ENCODE results near the gene DZIP1. TPM values are rescaled to one million over a fixed set of nuclear protein-coding genes. Genes with fewer than 3 reads are reported as not detected.

Gene DZIP1
- total RNA-seq, 1 experiment from 2014 or later = 0.17 TPM

DNA sequence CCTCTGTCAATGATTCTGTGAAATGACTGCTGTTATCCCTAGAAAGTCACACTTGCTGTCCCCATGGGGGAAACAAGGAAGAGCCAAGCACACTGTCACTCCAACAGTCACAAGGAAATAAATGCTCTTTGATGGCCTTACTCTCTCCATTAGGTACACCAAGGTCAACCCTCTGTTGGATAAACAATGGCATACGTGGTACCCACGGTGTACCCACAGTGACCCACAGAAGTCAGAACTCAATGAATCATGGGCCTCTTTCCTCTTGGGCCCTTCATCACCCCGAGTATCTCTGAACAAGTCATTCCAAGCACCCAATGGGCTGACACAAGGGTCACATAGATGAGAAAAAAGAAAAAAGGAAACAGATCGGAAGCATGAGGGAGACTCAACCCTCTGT, 15.4 kb downstream of the DZIP1 start:
- ChIA-PET RAD21 (ENCODE audit: low non-redundant PET in 1 of 2, low total read pairs in 2 of 2, uncharacterized antibody in 2 of 2, unreplicated experiment in 2 of 2) (interaction anchor here in 1 of 2 experiments (0.7 kb wide), 1 partner anchor 32 kb away, joined by 3 read pairs; no protein-coding TSS in a partner anchor), CTCF (no interaction called here), POLR2A (no interaction called here)
- H2AFZ ChIP-seq (ENCODE audit: low read depth, low read length, poor library complexity, severe bottlenecking) = no peak overlapping the region
- H3K36me3 ChIP-seq (ENCODE audit: control insufficient read depth in 1 of 2, insufficient read depth in 2 of 2, low read length in 2 of 2) = no peaks in the 10 kb centered on the region
- BruUV-seq (replicated peaks) = no TSS peak
- no peaks in the 10 kb centered on the region for H3K4me1 ChIP-seq (ENCODE audit: control insufficient read depth in 1 of 2, insufficient read depth in 2 of 2, low read length in 2 of 2)
- H3K4me3 ChIP-seq (replicated peaks in 1 of 2; ENCODE audit: low read depth in 1 of 2, low read length in 2 of 2) = no peak overlapping the region
- DNase-seq (ENCODE audit: low read depth, low spot score) = no peak
- no peaks in the 10 kb centered on the region for H3K9me2 ChIP-seq (ENCODE audit: insufficient read depth)
- H4K20me1 ChIP-seq (ENCODE audit: insufficient read depth) = no peaks in the 10 kb centered on the region
- H3K79me2 ChIP-seq (ENCODE audit: insufficient read depth, low read length) = no peaks in the 10 kb centered on the region
- TF ChIP-seq CBX3 (IDR thresholded peaks at IDR 0.05; ENCODE audit: low read depth) (no peak), JUND (IDR thresholded peaks at IDR 0.05) (no peak), YY1 (IDR thresholded peaks at IDR 0.05; ENCODE audit: extremely low read depth, insufficient replicate concordance, low read depth, low read length) (no peak), POLR2AphosphoS5 (IDR thresholded peaks at IDR 0.05; ENCODE audit: low read depth, low read length) (no peak), EGR1 (IDR thresholded peaks at IDR 0.05; ENCODE audit: low read depth) (no peak), RAD21 (IDR thresholded peaks at IDR 0.05; ENCODE audit: low read depth) (no peak), ZNF274 (IDR thresholded peaks at IDR 0.05; ENCODE audit: low read depth, low read length) (no peak), ZFX (IDR thresholded peaks at IDR 0.05) (no peak), POLR2A (IDR thresholded peaks at IDR 0.05; ENCODE audit: borderline replicate concordance, extremely low read depth, insufficient read depth, insufficient read length) (no peak), FOSL1 (IDR thresholded peaks at IDR 0.05; ENCODE audit: low read depth) (no peak), EZH2 (IDR thresholded peaks at IDR 0.05) (no peak), ELF1 (IDR thresholded peaks at IDR 0.05; ENCODE audit: borderline replicate concordance, low read depth) (no peak), SP1 (IDR thresholded peaks at IDR 0.05; ENCODE audit: low read depth) (no peak), SRF (IDR thresholded peaks at IDR 0.05; ENCODE audit: low read depth) (no peak), CEBPB (IDR thresholded peaks at IDR 0.05; ENCODE audit: low read depth) (no peak)
- TF ChIP-seq, protein P1, sequence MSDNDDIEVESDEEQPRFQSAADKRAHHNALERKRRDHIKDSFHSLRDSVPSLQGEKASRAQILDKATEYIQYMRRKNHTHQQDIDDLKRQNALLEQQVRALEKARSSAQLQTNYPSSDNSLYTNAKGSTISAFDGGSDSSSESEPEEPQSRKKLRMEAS (IDR thresholded peaks at IDR 0.05) = no peak
- TF ChIP-seq, protein P2, sequence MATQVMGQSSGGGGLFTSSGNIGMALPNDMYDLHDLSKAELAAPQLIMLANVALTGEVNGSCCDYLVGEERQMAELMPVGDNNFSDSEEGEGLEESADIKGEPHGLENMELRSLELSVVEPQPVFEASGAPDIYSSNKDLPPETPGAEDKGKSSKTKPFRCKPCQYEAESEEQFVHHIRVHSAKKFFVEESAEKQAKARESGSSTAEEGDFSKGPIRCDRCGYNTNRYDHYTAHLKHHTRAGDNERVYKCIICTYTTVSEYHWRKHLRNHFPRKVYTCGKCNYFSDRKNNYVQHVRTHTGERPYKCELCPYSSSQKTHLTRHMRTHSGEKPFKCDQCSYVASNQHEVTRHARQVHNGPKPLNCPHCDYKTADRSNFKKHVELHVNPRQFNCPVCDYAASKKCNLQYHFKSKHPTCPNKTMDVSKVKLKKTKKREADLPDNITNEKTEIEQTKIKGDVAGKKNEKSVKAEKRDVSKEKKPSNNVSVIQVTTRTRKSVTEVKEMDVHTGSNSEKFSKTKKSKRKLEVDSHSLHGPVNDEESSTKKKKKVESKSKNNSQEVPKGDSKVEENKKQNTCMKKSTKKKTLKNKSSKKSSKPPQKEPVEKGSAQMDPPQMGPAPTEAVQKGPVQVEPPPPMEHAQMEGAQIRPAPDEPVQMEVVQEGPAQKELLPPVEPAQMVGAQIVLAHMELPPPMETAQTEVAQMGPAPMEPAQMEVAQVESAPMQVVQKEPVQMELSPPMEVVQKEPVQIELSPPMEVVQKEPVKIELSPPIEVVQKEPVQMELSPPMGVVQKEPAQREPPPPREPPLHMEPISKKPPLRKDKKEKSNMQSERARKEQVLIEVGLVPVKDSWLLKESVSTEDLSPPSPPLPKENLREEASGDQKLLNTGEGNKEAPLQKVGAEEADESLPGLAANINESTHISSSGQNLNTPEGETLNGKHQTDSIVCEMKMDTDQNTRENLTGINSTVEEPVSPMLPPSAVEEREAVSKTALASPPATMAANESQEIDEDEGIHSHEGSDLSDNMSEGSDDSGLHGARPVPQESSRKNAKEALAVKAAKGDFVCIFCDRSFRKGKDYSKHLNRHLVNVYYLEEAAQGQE (IDR thresholded peaks at IDR 0.05; ENCODE audit: low read depth) = no peak
- TF ChIP-seq, protein P3, sequence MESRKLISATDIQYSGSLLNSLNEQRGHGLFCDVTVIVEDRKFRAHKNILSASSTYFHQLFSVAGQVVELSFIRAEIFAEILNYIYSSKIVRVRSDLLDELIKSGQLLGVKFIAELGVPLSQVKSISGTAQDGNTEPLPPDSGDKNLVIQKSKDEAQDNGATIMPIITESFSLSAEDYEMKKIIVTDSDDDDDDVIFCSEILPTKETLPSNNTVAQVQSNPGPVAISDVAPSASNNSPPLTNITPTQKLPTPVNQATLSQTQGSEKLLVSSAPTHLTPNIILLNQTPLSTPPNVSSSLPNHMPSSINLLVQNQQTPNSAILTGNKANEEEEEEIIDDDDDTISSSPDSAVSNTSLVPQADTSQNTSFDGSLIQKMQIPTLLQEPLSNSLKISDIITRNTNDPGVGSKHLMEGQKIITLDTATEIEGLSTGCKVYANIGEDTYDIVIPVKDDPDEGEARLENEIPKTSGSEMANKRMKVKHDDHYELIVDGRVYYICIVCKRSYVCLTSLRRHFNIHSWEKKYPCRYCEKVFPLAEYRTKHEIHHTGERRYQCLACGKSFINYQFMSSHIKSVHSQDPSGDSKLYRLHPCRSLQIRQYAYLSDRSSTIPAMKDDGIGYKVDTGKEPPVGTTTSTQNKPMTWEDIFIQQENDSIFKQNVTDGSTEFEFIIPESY (IDR thresholded peaks at IDR 0.05; ENCODE audit: extremely low read depth, insufficient replicate concordance, low read length) = no peak
- TF ChIP-seq, protein P4, sequence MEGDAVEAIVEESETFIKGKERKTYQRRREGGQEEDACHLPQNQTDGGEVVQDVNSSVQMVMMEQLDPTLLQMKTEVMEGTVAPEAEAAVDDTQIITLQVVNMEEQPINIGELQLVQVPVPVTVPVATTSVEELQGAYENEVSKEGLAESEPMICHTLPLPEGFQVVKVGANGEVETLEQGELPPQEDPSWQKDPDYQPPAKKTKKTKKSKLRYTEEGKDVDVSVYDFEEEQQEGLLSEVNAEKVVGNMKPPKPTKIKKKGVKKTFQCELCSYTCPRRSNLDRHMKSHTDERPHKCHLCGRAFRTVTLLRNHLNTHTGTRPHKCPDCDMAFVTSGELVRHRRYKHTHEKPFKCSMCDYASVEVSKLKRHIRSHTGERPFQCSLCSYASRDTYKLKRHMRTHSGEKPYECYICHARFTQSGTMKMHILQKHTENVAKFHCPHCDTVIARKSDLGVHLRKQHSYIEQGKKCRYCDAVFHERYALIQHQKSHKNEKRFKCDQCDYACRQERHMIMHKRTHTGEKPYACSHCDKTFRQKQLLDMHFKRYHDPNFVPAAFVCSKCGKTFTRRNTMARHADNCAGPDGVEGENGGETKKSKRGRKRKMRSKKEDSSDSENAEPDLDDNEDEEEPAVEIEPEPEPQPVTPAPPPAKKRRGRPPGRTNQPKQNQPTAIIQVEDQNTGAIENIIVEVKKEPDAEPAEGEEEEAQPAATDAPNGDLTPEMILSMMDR (IDR thresholded peaks at IDR 0.05 in 2 of 3, conservative IDR thresholded peaks at IDR 0.05 in 1 of 3; ENCODE audit: borderline replicate concordance in 1 of 3, insufficient read depth in 1 of 3, low read depth in 2 of 3, low read length in 2 of 3) = no peak
- H3K27ac ChIP-seq (ENCODE audit: low read depth, low read length) = no peak overlapping the region
- intact Hi-C loops (cut with micrococcal nuclease) = loop anchor here (10.0 kb wide), 1 partner anchor 586 kb away; no protein-coding TSS in a partner anchor
- H3K4me2 ChIP-seq (ENCODE audit: low read length) = no peak overlapping the region
- no peaks in the 10 kb centered on the region for H3K9me3 ChIP-seq (ENCODE audit: control insufficient read depth in 1 of 2, insufficient read depth in 1 of 2, low read depth in 1 of 2, low read length in 2 of 2)
- no peak overlapping the region for H3K9ac ChIP-seq (ENCODE audit: low read length)
- no peaks in the 10 kb centered on the region for H3K27me3 ChIP-seq (ENCODE audit: insufficient read depth, low read length)
- ATAC-seq = no peak

All from HCT116 (cell line).